ENCODE data around the gene NAA35.

- no peak for TF ChIP-seq CTCF (conservative IDR thresholded peaks at IDR 0.05)
- TF ChIP-seq EZH2 (IDR thresholded peaks at IDR 0.05; ENCODE audit: low read depth): no peak
These were observed 68.2 kb downstream of the NAA35 start for GRCh38 chr9:86009133-86009532.
